GM12874 (cell line): ENCODE measurements around the gene ORM2.
"Not testable (repeated sequence)": the region's sequence is repeated elsewhere in the genome, so short reads cannot be mapped to it uniquely, and the experiment has no call there.

ENCODE experiments used
- CTCF ChIP-seq: IDR thresholded peaks from 2 replicates; pipeline ENCODE4 v1.5.1; 2011; ENCODE audit warnings: low read depth, mild to moderate bottlenecking, control low read depth, low read length, moderate library complexity; ENCODE audit not compliant: insufficient read depth

ORM2 gene

GRCh38 chr9:114316605-114317230 lies 13.0 kb upstream of the ORM2 start:
- TF ChIP-seq CTCF, result no peak

- TF ChIP-seq CTCF, result no peak
These were observed 11.9 kb upstream of the ORM2 start for GRCh38 chr9:114317665-114318357.

- TF ChIP-seq CTCF, result no peak
These were observed 11.3 kb upstream of the ORM2 start for GRCh38 chr9:114318416-114318815.

- TF ChIP-seq CTCF, result no peak
These were observed 10.5 kb upstream of the ORM2 start for GRCh38 chr9:114319147-114319546.

GRCh38 chr9:114321759-114322158 lies 7.9 kb upstream of the ORM2 start:
- TF ChIP-seq CTCF, result no peak

GRCh38 chr9:114322831-114323531 lies 6.7 kb upstream of the ORM2 start, which contains the start of gene ORM1:
ORM1 (plus strand) TSS chr9:114323098; CDS start chr9:114323134, 36 bp downstream.
- not testable (repeated sequence) for TF ChIP-seq CTCF

GRCh38 chr9:114324492-114324891 lies 5.2 kb upstream of the ORM2 start:
- TF ChIP-seq CTCF, result no peak
